ENCODE results near the gene ZNF292. TPM values are rescaled to one million over a fixed set of nuclear protein-coding genes. Genes with fewer than 3 reads are reported as not detected.

Gene ZNF292
- total and polyA plus RNA-seq, 2 donors (not counting 3 experiments of a cell fraction or from before 2014, with no cell fraction given), result 3.5 to 24.9 TPM

DNA sequence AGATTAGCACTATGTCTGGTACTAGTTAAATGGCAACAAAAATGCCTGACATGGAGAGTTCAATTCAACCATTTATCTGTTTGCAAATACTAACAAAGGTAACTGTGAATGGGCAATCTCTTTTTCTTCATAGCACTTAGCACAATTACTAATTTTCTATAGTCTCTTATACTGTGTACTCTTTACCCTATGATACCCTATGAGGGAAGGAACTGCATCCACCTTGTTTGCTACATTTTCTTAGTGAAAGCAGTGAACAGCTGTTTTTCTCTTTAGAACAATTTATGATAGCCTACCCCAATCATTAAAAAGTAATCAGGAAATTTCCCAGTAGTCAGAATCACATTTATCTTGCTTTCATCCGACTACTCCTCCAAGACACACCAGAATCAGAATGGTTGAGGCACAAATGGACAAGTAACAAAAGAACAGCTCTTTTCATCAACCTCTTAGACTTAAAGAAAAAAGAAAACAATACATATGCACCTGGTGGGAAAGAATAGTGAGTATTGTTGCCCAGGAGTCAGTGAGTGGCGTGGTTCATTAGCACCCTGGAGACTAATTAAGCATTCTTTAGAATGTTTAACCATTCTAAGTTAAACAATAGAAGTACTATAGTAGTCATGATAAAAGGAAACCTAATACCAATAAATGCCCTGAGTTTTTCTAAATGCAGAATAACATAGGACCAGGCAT is 16.7 kb downstream of the ZNF292 start:
- DNase-seq (ENCODE audit: low read depth, low spot score), result no peak
- Histone ChIP-seq H4K20me1 (replicated peaks; ENCODE audit: control insufficient read depth, extremely low read depth, insufficient read depth, low read length) (peaks cover 26% of the 10 kb centered on the region), H3K27me3 (ENCODE audit: control insufficient read depth in 2 of 2, insufficient read depth in 2 of 2, low read length in 2 of 2) (no peaks in the 10 kb centered on the region), H3K36me3 (ENCODE audit: control insufficient read depth in 2 of 2, extremely low read depth in 1 of 2, insufficient read depth in 2 of 2, low read length in 2 of 2) (no peaks in the 10 kb centered on the region), H2AFZ (ENCODE audit: low read depth, low read length) (no peak overlapping the region), H3K27ac (ENCODE audit: insufficient read depth, low read depth, low read length) (no peak overlapping the region), H3K79me2 (ENCODE audit: control insufficient read depth, insufficient read depth, low read length) (peaks cover 89% of the 10 kb centered on the region), H3K9me3 (replicated peaks; ENCODE audit: control insufficient read depth, insufficient read depth, low read length) (no peaks in the 10 kb centered on the region), H3K4me2 (ENCODE audit: insufficient read depth, low read length) (no peak overlapping the region), H3K4me1 (ENCODE audit: control insufficient read depth, extremely low read depth, insufficient read depth, low read length) (peaks cover 5% of the 10 kb centered on the region), H3K9ac (replicated peaks; ENCODE audit: extremely low read depth, insufficient read depth, low read length) (no peak overlapping the region), H3K9me1 (replicated peaks; ENCODE audit: control insufficient read depth, extremely low read depth, insufficient read depth, low read length) (peaks cover 2% of the 10 kb centered on the region), H3K4me3 (replicated peaks in 1 of 3; ENCODE audit: insufficient read depth in 1 of 3, low read depth in 1 of 3, low read length in 3 of 3) (no peak overlapping the region)
- FAIRE-seq, result no peak
- dilution Hi-C loops (cut with MboI; ENCODE audit: extremely low pct_ligation_motif_present, low sequenced_read_pairs) (no loop called here), intact Hi-C loops (cut with micrococcal nuclease) (no loop called here)
- TF ChIP-seq, protein P1, sequence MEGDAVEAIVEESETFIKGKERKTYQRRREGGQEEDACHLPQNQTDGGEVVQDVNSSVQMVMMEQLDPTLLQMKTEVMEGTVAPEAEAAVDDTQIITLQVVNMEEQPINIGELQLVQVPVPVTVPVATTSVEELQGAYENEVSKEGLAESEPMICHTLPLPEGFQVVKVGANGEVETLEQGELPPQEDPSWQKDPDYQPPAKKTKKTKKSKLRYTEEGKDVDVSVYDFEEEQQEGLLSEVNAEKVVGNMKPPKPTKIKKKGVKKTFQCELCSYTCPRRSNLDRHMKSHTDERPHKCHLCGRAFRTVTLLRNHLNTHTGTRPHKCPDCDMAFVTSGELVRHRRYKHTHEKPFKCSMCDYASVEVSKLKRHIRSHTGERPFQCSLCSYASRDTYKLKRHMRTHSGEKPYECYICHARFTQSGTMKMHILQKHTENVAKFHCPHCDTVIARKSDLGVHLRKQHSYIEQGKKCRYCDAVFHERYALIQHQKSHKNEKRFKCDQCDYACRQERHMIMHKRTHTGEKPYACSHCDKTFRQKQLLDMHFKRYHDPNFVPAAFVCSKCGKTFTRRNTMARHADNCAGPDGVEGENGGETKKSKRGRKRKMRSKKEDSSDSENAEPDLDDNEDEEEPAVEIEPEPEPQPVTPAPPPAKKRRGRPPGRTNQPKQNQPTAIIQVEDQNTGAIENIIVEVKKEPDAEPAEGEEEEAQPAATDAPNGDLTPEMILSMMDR (IDR thresholded peaks at IDR 0.05; ENCODE audit: extremely low read depth in 1 of 2, insufficient read depth in 1 of 2, low read depth in 1 of 2, low read length in 2 of 2), result no peak
- TF ChIP-seq GATA2 (IDR thresholded peaks at IDR 0.05; ENCODE audit: insufficient read depth, insufficient read length, low read depth, low read length), result no peak
- TF ChIP-seq EZH2 (IDR thresholded peaks at IDR 0.05; ENCODE audit: borderline replicate concordance, low read depth, low read length, severe bottlenecking), result no peak
- TF ChIP-seq MYC (IDR thresholded peaks at IDR 0.05; ENCODE audit: low read depth, low read length), result no peak
- TF ChIP-seq POLR2AphosphoS5 (IDR thresholded peaks at IDR 0.05; ENCODE audit: insufficient read depth, low read depth, low read length), result no peak
- no peak for TF ChIP-seq FOS (IDR thresholded peaks at IDR 0.05; ENCODE audit: borderline replicate concordance, insufficient read depth, low read length)
- no peak for TF ChIP-seq JUN (IDR thresholded peaks at IDR 0.05; ENCODE audit: borderline replicate concordance, insufficient read depth, insufficient read length, low read depth)
- no peak for TF ChIP-seq POLR2A (IDR thresholded peaks at IDR 0.05; ENCODE audit: low read depth, low read length)
- TF ChIP-seq, protein P2, sequence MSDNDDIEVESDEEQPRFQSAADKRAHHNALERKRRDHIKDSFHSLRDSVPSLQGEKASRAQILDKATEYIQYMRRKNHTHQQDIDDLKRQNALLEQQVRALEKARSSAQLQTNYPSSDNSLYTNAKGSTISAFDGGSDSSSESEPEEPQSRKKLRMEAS (IDR thresholded peaks at IDR 0.05; ENCODE audit: insufficient read depth, insufficient read length), result no peak
- ChIA-PET POLR2A (no interaction called here), CTCF (interaction anchor here (0.6 to 1.5 kb wide), 2 partner anchors 19 to 33 kb away, joined by 3 to 4 read pairs; no protein-coding TSS in a partner anchor)
- no TSS peak for BruUV-seq (replicated peaks)
